HepG2 (cell line): ENCODE data around the gene CRADD. TPM values are rescaled to one million over a fixed set of nuclear protein-coding genes. Genes with fewer than 3 reads are reported as not detected.

Experiments
- ATAC-seq: fragments of 200-7000 bp; cut with Tn5 transposase; 3 replicates; pipeline ENCODE4 v1.9.1; 2020; ENCODE audit warnings: mild to moderate bottlenecking, moderate library complexity
- BruUV-seq: library from RNA; stranded (reverse); fragments of 400-500 nt; replicated peaks from 2 replicates; lab custom pipeline; 2021; lab: Mats Ljungman, UMichigan
- CTCF ChIA-PET: fragments of 300-600 bp; formaldehyde crosslinking; extraction: SDS; loops from one replicate; lab custom pipeline; 2021; ENCODE audit warnings: low total read pairs, inconsistent platforms, low intra/inter-chr PET ratio; lab: Yijun Ruan, JAX
- POLR2A ChIA-PET: fragments of 350-600 bp; sonication (Branson Sonifier 250); formaldehyde crosslinking; loops from one replicate; lab custom pipeline; 2020; ENCODE audit warnings: antibody characterized with exemption, inconsistent platforms; lab: Yijun Ruan, JAX
- DNase-seq: peaks from one replicate; pipeline ENCODE4 v3.0.0-alpha.2; 2015; ENCODE audit warnings: low spot score
- FAIRE-seq: peaks from 3 replicates; lab custom pipeline; 2011; peaks lifted over from hg19 to GRCh38; lab: Jason Lieb, UNC
- H2AFZ ChIP-seq: one replicate; pipeline ENCODE4 v1.6.1; 2011; ENCODE audit warnings: low read length, inconsistent platforms
- H3K27ac ChIP-seq: fragments of 300-600 bp; 3 replicates; pipeline ENCODE4 v1.8.0; 2011; ENCODE audit warnings: mixed run types, mild to moderate bottlenecking, mixed read lengths, low read length, inconsistent platforms; ENCODE audit not compliant: insufficient read depth; ENCODE audit errors: extremely low read length
- H3K27me3 ChIP-seq, 2 experiments: fragments of 200-600 bp in 1 of 2; 2 replicates in 1 of 2; 3 replicates in 1 of 2; pipeline versions ENCODE4 v1.6.0 to v1.8.0; 2011; ENCODE audit warnings: low read length in 2 of 2, mild to moderate bottlenecking in 2 of 2, moderate library complexity in 2 of 2, inconsistent platforms in 1 of 2; ENCODE audit not compliant: insufficient read depth in 2 of 2, control insufficient read depth in 1 of 2
- H3K36me3 ChIP-seq, 2 experiments: fragments of 200-600 bp in 1 of 2; replicated peaks in 1 of 2; 2 replicates in 1 of 2; 3 replicates in 1 of 2; pipeline versions ENCODE4 v1.5.1 to v1.8.0; 2011; ENCODE audit warnings: low read length in 2 of 2, inconsistent platforms in 1 of 2; ENCODE audit not compliant: insufficient read depth in 2 of 2, control insufficient read depth in 1 of 2
- H3K4me1 ChIP-seq: 2 replicates; pipeline ENCODE4 v1.5.1; 2012; ENCODE audit warnings: low read length, inconsistent platforms; ENCODE audit not compliant: insufficient read depth
- H3K4me2 ChIP-seq: 2 replicates; pipeline ENCODE4 v1.6.0; 2011; ENCODE audit warnings: low read depth, low read length, inconsistent platforms
- H3K4me3 ChIP-seq, 3 experiments: fragments of 200-600 bp in 1 of 3; sonication (generic), shearing (Covaris generic) in 1 of 3; replicated peaks in 1 of 3; 2 replicates each; pipeline ENCODE4 v1.5.1; 2011 to 2016; ENCODE audit warnings: low read length in 3 of 3, inconsistent platforms in 2 of 3, low read depth in 2 of 3, mild to moderate bottlenecking in 2 of 3, control low read depth in 1 of 3, mixed read lengths in 1 of 3; ENCODE audit not compliant: insufficient read depth in 1 of 3
- H3K79me2 ChIP-seq: one replicate; pipeline ENCODE4 v1.6.1; 2011; ENCODE audit warnings: low read length, inconsistent platforms; ENCODE audit not compliant: insufficient read depth
- H3K9ac ChIP-seq: 2 replicates; pipeline ENCODE4 v1.6.0; 2011; ENCODE audit warnings: mild to moderate bottlenecking, low read depth, low read length, inconsistent platforms; ENCODE audit not compliant: insufficient read depth
- H3K9me3 ChIP-seq: 2 replicates; pipeline ENCODE4 v1.5.1; 2012; ENCODE audit warnings: mild to moderate bottlenecking, low read length
- H4K20me1 ChIP-seq: 2 replicates; pipeline ENCODE4 v1.6.0; 2011; ENCODE audit warnings: inconsistent platforms, mild to moderate bottlenecking, low read length, moderate library complexity; ENCODE audit not compliant: insufficient read depth
- ARNT ChIP-seq: fragments of 450-650 bp; IDR thresholded peaks from 2 replicates; pipeline ENCODE4 v1.6.1; 2017
- DR1 ChIP-seq: sonication (generic); formaldehyde crosslinking; IDR thresholded peaks from 2 replicates; pipeline ENCODE4 v1.8.0; 2021; ENCODE audit warnings: mild to moderate bottlenecking, missing genetic modification reagents, inconsistent platforms
- MTA3 ChIP-seq: sonication (generic); formaldehyde crosslinking; IDR thresholded peaks from 2 replicates; pipeline ENCODE4 v1.4.0; 2020; ENCODE audit warnings: missing genetic modification reagents
- MTF2 ChIP-seq: sonication (generic); formaldehyde crosslinking; IDR thresholded peaks from 2 replicates; pipeline ENCODE4 v1.5.0; 2020; ENCODE audit warnings: missing genetic modification reagents, borderline replicate concordance
- RARA ChIP-seq: IDR thresholded peaks from 2 replicates; pipeline ENCODE4 v1.6.1; 2016; ENCODE audit warnings: missing genetic modification reagents, missing compliant biosample characterization
- RFXANK ChIP-seq: IDR thresholded peaks from 2 replicates; pipeline ENCODE4 v1.6.1; 2016
- SAP130 ChIP-seq: IDR thresholded peaks from 2 replicates; pipeline ENCODE4 v1.6.1; 2016; ENCODE audit warnings: low read depth
- ZNF589 ChIP-seq: sonication (generic); formaldehyde crosslinking; conservative IDR thresholded peaks from 2 replicates; pipeline ENCODE4 v1.8.0; 2022; ENCODE audit warnings: mild to moderate bottlenecking, moderate library complexity, missing genetic modification reagents
- ZSCAN25 ChIP-seq: sonication (generic); formaldehyde crosslinking; IDR thresholded peaks from 2 replicates; pipeline ENCODE4 v1.8.0; 2022; ENCODE audit warnings: mild to moderate bottlenecking, missing genetic modification reagents
- WGBS: methylation state at CpG from one replicate; pipeline ENCODE4 v1.1.6; 2017; ENCODE audit warnings: low lambda C conversion rate; 5-methylcytosine and 5-hydroxymethylcytosine counted together
- in situ Hi-C: cut with HindIII; loops from 2 replicates; pipeline ENCODE4 v1.10.0; 2017; ENCODE audit warnings: low pct_unique_long_range_greater_than_20kb; ENCODE audit not compliant: extremely low pct_ligation_motif_present
- intact Hi-C: fragments of 100-400 bp; cut with micrococcal nuclease; formaldehyde crosslinking; loops from one replicate; pipeline ENCODE4 v1.10.0; 2022; ENCODE audit not compliant: unreplicated experiment
- polyA plus RNA-seq, 8 experiments: library from polyadenylated mRNA; depleted of rRNA in 3 of 8; stranded (reverse) in 7 of 8; unstranded in 1 of 8; fragments of >200 nt; fragmentation: Illumina TruSeq in 4 of 8; extraction: Trizol in 4 of 8; gene quantifications; 2 replicates each; pipeline versions ENCODE4 v1.2.1 to v1.2.3, GENCODE V29; 2011 to 2016; ENCODE audit warnings: low read depth in 4 of 8, missing spikeins in 1 of 8, mixed read lengths in 1 of 8; ENCODE audit not compliant: insufficient read depth in 1 of 8
- total RNA-seq, 5 experiments: library from RNA; depleted of rRNA; stranded (reverse); fragments of >200 nt; fragmentation: Illumina TruSeq; extraction: Trizol; gene quantifications; 2 replicates each; pipeline ENCODE4 v1.2.3, GENCODE V29; 2016; ENCODE audit warnings: low read depth in 1 of 5
- TF ChIP-seq, protein P1 (sequence below): sonication (generic); formaldehyde crosslinking; IDR thresholded peaks from 2 replicates; pipeline ENCODE4 v1.4.0; 2020; ENCODE audit warnings: missing genetic modification reagents
- TF ChIP-seq, protein P2 (sequence below): sonication (generic); formaldehyde crosslinking; IDR thresholded peaks from 2 replicates; pipeline ENCODE4 v1.4.0; 2020; ENCODE audit warnings: mild to moderate bottlenecking, missing genetic modification reagents

Gene CRADD
- total and polyA plus RNA-seq, 2 of the 13 experiments (the other 11 are each of a cell fraction or from before 2014, with no cell fraction given) = 12.4 to 18.8 TPM

DNA sequence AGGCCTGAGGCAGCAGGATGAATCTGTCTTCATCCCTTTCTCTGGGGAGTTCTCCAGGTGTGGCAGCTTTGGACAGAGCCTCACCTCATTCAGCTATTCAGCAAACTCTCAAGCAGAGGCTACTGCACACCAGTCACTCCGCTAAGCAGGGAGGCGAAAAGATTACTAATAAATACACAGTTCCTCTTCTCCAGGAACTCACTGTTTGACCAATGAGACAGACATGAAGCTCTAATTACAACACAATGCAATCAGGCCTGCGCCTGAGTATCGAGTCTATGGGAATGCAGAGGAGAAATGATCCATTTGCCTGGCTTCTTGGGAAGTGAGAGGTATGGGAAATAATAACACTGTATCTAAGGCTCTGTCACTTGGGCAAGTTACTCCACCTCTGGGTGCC is 178.1 kb downstream of the CRADD start:
- DNase-seq = no peak
- ChIA-PET POLR2A (no interaction called here), CTCF (no interaction called here)
- no peak for ATAC-seq
- 97% methylated on average over 4 of the region's 4 CpGs for WGBS
- H4K20me1 ChIP-seq = no peaks in the 10 kb centered on the region
- no peak overlapping the region for H3K27ac ChIP-seq
- in situ Hi-C loops = no loop called here
- H3K9ac ChIP-seq = no peak overlapping the region
- H3K4me3 ChIP-seq = no peak overlapping the region
- no peaks in the 10 kb centered on the region for H3K9me3 ChIP-seq
- intact Hi-C loops = no loop called here
- TF ChIP-seq RFXANK (CRISPR knock-in tag) (no peak), MTA3 (CRISPR knock-in tag) (no peak), MTF2 (no peak), RARA (CRISPR knock-in tag) (no peak), DR1 (CRISPR knock-in tag) (no peak), ARNT (no peak), ZSCAN25 (no peak)
- TF ChIP-seq, protein P1, sequence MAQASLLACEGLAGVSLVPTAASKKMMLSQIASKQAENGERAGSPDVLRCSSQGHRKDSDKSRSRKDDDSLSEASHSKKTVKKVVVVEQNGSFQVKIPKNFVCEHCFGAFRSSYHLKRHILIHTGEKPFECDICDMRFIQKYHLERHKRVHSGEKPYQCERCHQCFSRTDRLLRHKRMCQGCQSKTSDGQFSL (CRISPR knock-in tag) = no peak
- TF ChIP-seq, protein P2, sequence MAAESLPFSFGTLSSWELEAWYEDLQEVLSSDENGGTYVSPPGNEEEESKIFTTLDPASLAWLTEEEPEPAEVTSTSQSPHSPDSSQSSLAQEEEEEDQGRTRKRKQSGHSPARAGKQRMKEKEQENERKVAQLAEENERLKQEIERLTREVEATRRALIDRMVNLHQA (CRISPR knock-in tag) = no peak
- no peak for FAIRE-seq
- H3K79me2 ChIP-seq = no peaks in the 10 kb centered on the region
- no peaks in the 10 kb centered on the region for H3K27me3 ChIP-seq
- BruUV-seq = no TSS peak
- no peaks in the 10 kb centered on the region for H3K4me1 ChIP-seq
- H2AFZ ChIP-seq = no peak overlapping the region
- H3K36me3 ChIP-seq = no peaks in the 10 kb centered on the region
- no peak overlapping the region for H3K4me2 ChIP-seq

DNA sequence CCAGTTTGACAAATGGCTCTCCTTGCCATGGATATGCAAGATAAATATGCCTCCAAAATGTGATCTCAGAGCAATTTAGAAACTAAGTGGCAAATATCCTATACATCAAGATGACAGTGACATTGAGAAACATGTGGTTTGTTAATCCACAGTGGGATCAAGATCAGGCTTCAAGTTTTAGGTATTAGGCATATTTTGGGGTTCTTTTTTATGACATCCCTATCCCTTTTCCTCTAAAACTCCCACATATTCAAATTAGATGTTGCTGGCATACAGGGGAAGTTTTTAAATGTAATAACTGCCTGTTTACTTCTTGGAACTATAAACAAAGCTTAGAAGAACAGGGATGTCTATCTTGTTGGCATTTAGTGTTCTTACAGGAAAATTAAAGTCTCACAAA is 179.4 kb downstream of the CRADD start:
- in situ Hi-C loops (no loop called here), intact Hi-C loops (no loop called here)
- H2AFZ ChIP-seq = no peak overlapping the region
- no peaks in the 10 kb centered on the region for H3K79me2 ChIP-seq
- ATAC-seq (no peak), FAIRE-seq (no peak), DNase-seq (no peak)
- H3K9ac ChIP-seq = no peak overlapping the region
- H3K4me1 ChIP-seq = no peaks in the 10 kb centered on the region
- POLR2A ChIA-PET = no interaction called here
- H3K27me3 ChIP-seq = no peaks in the 10 kb centered on the region
- no peak overlapping the region for H3K27ac ChIP-seq
- no peak for TF ChIP-seq SAP130 (CRISPR knock-in tag)
- no peak for TF ChIP-seq ZNF589
- no peak overlapping the region for H3K4me3 ChIP-seq
- no peaks in the 10 kb centered on the region for H4K20me1 ChIP-seq
- H3K36me3 ChIP-seq = no peaks in the 10 kb centered on the region
- no peak overlapping the region for H3K4me2 ChIP-seq
- H3K9me3 ChIP-seq = no peaks in the 10 kb centered on the region
- no TSS peak for BruUV-seq
- CTCF ChIA-PET = no interaction called here
